GM18505 (cell line): Measurements from ENCODE around the gene CAMK2A.

Source experiments
- ATAC-seq: cut with Tn5 transposase; IDR thresholded peaks from one replicate; pipeline ENCODE4 v1.9.1; 2021; ENCODE audit not compliant: unreplicated experiment
- POLR2A ChIP-seq: IDR thresholded peaks from 4 replicates; pipeline ENCODE4 v1.6.1; 2011; ENCODE audit warnings: borderline replicate concordance; ENCODE audit not compliant: insufficient read depth, insufficient read length; ENCODE audit errors: extremely low read depth

Gene CAMK2A

GRCh38 chr5:150322202-150322601 is 32.6 kb upstream of the CAMK2A start:
- ATAC-seq = no peak
- TF ChIP-seq POLR2A = no peak

- ATAC-seq = no peak
- no peak for TF ChIP-seq POLR2A
These were observed 32.2 kb upstream of the CAMK2A start for GRCh38 chr5:150321784-150322183.

GRCh38 chr5:150321211-150321610 is 31.6 kb upstream of the CAMK2A start:
- ATAC-seq = no peak
- TF ChIP-seq POLR2A = no peak

- ATAC-seq = no peak
- no peak for TF ChIP-seq POLR2A
These were observed 30.6 kb upstream of the CAMK2A start for GRCh38 chr5:150320044-150320613.

- no peak for ATAC-seq
- TF ChIP-seq POLR2A = no peak
These were observed 29.9 kb upstream of the CAMK2A start for GRCh38 chr5:150319484-150319790.

GRCh38 chr5:150318613-150319483 is 29.3 kb upstream of the CAMK2A start:
- TF ChIP-seq POLR2A = no peak
- no peak for ATAC-seq

GRCh38 chr5:150317048-150318003 is 27.8 kb upstream of the CAMK2A start:
- no peak for TF ChIP-seq POLR2A
- ATAC-seq = no peak

GRCh38 chr5:150316320-150316719 is 26.7 kb upstream of the CAMK2A start:
- TF ChIP-seq POLR2A = no peak
- no peak for ATAC-seq

- TF ChIP-seq POLR2A = no peak
- ATAC-seq = no peak
These were observed 25.7 kb upstream of the CAMK2A start for GRCh38 chr5:150315245-150315644.

GRCh38 chr5:150313921-150314716 is 24.5 kb upstream of the CAMK2A start:
- no peak for ATAC-seq
- no peak for TF ChIP-seq POLR2A

- no peak for TF ChIP-seq POLR2A
- no peak for ATAC-seq
These were observed 23.9 kb upstream of the CAMK2A start for GRCh38 chr5:150313501-150313900.

GRCh38 chr5:150312518-150312917 is 22.9 kb upstream of the CAMK2A start:
- ATAC-seq = no peak
- TF ChIP-seq POLR2A = no peak
